Hippocampal formation (tissue), 2 donors: Measurements from ENCODE around the gene ENTPD5.
"Not testable (repeated sequence)": the region's sequence is repeated elsewhere in the genome, so short reads cannot be mapped to it uniquely, and the experiment has no call there.

ENCODE experiments used
- DNase-seq, 2 donors: peaks; one replicate each; lab custom pipeline; 2025; lab: John Stamatoyannopoulos, UW

Gene ENTPD5

DNA sequence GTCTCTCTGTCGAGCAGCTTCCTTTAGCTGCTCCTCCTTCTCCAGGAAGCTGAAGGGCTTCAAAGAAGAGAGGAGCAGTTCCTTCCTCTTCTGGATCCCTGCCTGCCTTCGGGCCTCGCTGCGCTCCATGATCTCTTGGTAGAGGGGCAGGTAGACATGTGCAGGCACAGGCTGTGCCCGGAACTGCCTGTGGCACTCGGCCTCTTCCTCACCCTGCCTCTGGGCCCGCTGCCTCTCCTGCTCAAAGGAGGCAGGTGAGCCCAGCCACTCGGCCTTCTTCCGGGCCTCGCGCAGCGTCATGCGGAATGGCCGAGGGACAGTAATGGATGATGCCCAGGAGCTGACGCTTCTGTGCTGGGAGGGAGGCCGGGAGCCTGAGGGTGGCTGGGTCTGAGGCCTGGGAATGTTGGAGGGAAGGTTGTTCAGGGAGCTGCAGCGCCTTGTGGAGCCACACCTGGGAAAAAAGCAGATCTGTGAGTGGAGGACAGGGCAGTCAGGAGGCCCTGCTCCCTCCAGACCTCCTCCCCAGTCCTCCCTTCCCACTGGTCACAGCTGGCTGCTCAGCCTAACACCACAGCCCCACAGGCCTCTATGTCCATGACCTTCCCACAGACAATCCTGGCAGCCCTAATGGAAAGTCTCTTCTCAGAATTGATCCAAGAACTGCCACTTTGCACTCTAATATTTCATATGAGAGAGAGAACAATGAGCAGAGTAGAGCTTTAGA lies 74.5 kb downstream of the ENTPD5 start:
- no peak for DNase-seq

DNA sequence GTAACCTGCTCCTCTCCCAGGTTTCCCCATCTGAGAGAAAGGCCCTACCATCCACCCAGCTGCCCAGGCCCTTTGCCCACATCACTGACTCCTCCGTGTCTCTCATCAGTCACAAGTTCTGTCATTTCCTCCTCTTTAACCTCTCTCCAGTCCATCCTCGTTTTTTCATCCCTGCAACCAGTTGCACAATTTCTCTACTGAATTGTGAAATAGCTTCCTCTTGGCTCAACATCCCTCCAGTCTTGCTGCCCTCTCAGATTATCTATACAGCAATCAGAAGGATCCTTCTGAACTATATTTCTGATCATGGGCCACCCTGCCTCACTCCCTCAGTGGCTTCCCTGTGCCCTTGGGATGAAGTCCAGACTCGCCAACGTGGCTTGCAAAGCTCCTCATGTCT lies 76.0 kb downstream of the ENTPD5 start:
- no peak for DNase-seq

DNA sequence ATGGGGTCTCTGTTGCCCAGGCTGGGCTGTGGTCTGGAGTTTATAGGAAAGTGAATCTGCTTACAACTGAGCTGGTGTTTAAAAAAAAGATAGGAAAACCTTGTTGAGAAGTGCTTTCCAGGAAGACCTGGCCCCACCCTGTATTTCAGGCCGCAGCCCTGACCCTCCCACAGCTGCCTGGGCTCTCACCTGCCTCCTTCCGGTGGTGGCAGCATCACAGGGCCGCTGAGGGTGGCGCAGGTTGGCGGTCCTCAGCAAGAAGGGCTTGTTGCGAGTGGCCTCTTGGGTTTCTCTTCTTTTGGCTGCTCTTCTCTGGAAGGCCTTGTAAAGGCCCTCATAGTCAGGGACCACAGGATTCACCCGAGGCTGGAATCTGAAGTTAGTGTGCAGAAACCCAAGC lies 76.9 kb downstream of the ENTPD5 start:
- DNase-seq: no peak

DNA sequence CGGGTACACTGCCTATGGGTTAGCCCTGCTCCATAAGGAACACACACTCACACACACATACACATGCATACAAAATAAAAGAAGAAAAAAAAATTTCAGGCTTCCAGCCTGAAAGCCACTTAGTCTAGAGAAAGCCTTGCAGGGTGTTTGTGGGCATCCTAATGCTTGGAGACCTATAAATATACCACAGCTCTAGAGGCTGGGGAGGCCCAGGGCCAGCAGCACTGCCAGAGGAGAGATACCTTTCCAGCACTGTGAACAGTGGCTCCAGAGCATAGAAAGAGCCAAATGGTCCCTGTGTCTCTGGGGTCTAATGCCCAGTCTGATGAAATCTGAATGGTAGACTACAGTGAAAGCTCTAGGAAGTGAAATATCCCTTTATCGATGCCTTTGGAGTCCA lies 82.1 kb downstream of the ENTPD5 start:
- no peak for DNase-seq

DNA sequence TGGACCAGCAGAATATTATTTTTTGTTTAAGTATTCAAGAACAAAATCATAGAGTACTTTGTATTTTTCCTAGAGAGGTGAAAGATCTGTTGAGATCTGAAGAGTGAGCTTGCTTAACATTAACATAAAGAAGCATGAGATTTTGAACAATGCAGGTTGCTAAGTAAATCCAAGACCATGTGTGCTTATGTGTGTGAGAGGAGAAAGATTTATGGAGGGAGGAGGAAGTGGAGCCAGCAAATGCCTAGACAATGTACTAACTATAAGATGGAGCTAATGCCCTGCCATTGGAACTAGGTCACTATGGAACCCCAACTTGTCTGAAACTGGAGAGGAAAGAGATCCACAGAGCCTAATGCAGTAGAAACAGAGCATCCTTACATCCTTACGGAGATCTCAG lies 82.5 kb downstream of the ENTPD5 start:
- no peak for DNase-seq

DNA sequence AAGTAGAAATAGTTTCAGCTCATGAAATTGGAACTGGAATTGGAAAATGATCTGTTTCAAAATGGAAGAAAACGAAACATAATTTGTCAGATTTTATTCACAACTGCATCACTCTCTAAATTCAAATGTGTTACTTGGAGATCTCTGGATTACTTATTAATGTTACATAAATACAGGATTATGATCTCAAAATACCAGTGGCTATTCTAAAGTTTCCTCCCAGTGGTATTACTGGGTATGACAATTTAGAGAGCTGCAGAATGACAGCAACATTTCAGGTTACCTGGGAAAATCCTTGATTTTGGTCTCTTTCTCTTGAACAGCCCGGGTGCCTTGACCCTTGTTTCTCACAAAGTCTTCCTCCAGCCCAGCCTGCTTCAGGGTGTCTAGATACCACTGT lies 83.4 kb downstream of the ENTPD5 start:
- no peak for DNase-seq

DNA sequence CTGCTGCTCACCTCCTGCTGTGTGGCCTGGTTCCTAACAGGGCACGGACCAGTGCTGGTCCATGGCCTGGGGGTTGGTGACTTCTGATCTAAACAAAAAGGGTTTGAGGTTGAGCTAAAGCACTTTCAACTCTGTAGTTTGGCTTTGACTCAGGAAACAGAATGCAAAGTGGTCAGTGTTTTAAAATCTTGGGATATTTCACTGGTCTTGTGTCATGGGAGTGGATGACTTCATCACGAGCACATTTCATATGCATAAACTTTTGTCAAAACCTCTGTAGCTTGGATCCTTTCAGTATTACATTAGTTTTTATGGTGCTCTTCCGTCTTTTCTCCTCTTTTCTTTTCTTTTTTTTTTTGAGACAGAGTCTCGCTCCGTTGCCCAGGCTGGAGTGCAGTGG lies 94.8 kb downstream of the ENTPD5 start:
- no peak for DNase-seq

DNA sequence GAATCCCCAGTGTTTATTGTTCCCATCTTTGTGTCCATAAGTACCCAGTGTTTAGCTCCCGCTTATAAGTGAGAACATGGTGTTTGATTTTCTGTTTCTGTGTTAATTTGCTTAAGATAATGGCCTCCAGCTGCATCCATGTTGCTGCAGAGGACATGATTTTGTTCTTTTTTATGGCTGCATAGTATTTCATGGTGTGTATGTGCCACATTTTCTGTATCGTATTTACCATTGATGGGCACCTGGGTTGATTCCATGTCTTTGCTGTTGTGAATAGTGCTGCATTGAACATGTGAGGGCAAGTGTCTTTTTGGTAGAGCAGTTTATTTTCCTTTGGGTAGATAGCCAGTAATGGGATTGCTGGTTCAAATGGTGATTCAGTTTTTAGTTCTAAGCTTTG lies 99.6 kb downstream of the ENTPD5 start:
- DNase-seq: not testable (repeated sequence)

DNA sequence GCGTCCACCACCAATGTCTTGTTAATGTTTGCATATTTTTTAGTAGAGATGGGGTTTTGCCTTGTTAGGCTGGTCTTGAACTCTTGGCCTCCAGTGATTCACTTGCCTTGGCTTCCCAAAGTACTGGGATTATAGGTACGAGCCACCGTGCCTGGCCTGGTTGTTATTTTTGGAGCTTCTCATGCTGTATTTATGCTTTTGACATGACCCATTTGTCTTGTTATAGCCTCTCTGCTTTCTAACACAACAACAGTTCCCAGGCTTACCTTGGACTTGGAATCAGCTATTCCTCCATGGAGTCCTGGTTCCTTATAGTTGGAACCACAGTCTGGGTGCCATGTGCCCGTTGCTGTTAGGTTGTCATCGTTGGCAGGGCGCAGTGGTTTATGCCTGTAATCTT lies 102.8 kb downstream of the ENTPD5 start:
- no peak for DNase-seq

DNA sequence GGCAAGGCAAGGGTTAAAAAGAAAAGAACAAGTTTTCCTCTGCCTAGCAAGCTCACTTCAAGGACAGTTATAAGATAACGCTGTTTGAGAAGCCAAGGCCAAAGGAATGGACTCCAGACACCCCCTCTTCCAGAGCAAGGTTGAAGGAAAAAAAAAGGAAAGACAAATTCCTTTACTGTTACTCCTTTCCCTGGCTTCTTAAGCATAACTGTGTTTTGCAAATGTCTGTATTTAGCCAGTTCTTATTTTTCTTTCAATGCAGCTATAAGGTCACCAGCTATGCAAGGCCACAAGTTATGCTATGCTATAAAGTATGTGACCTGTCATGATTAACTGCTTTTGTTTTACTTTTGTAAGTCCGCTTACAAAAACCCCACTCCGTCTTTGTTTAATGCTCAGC lies 105.8 kb downstream of the ENTPD5 start:
- no peak for DNase-seq

DNA sequence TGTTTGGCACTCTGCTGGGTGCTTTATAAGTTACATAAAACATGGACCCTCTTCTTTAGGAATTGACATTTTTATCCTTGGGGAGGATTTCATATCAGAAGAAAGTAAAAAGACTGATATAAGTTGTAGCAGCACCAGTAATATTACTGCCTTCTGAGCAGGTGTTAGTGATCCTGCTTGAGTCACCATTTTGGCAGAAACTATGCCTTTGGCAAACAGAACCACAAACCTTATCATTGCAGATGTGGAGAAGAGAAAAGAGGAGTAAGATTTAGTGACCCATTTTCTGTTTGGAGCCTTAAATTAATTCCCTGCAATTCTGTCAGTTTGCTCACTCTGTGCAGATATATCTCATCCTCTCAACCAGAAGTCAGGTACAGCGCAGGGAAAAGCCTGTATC lies 109.4 kb downstream of the ENTPD5 start:
- no peak for DNase-seq
